PC-3 (cell line): ENCODE data around the gene PPP2R1B. TPM values are rescaled to one million over a fixed set of nuclear protein-coding genes. Genes with fewer than 3 reads are reported as not detected.

Experiments used
- ATAC-seq: fragments of 200-7000 bp; cut with Tn5 transposase; 2 replicates; pipeline ENCODE4 v1.9.1; 2020; ENCODE audit warnings: mild to moderate bottlenecking, moderate library complexity
- BruUV-seq: library from RNA; stranded (reverse); fragments of 400-500 nt; replicated peaks from 2 replicates; lab custom pipeline; 2021; lab: Mats Ljungman, UMichigan
- CTCF ChIA-PET: fragments of 300-600 bp; sonication (Branson Sonifier 250); formaldehyde crosslinking; loops from one replicate; lab custom pipeline; 2022; ENCODE audit warnings: antibody characterized with exemption; lab: Charles Lee
- POLR2A ChIA-PET: fragments of 300-600 bp; sonication (Branson Sonifier 250); formaldehyde crosslinking; loops from one replicate; lab custom pipeline; 2022; ENCODE audit warnings: antibody characterized with exemption; ENCODE audit not compliant: unreplicated experiment; lab: Charles Lee
- DNase-seq: peaks from one replicate; pipeline ENCODE4 v3.0.0-alpha.2; 2015
- H2AFZ ChIP-seq: fragments of 300-600 bp; sonication (generic); 2 replicates; pipeline ENCODE4 v1.6.0; 2016; ENCODE audit warnings: antibody characterized with exemption, low read length
- H3F3A ChIP-seq: fragments of 300-600 bp; sonication (generic); one replicate; pipeline ENCODE4 v1.6.0; 2017; ENCODE audit warnings: antibody characterized with exemption, low read length, control low read depth, mild to moderate bottlenecking; ENCODE audit not compliant: unreplicated experiment
- H3K27ac ChIP-seq: fragments of 300-600 bp; sonication (generic); 2 replicates; pipeline ENCODE4 v1.5.1; 2016; ENCODE audit warnings: mild to moderate bottlenecking, low read length
- H3K27me3 ChIP-seq: fragments of 300-600 bp; sonication (generic); 2 replicates; pipeline ENCODE4 v1.6.1; 2016; ENCODE audit warnings: low read length, mixed read lengths
- H3K36me3 ChIP-seq: fragments of 300-600 bp; sonication (generic); 2 replicates; pipeline ENCODE4 v1.6.1; 2016; ENCODE audit warnings: low read depth, mixed run types, low read length, mixed read lengths
- H3K4me1 ChIP-seq: fragments of 300-600 bp; sonication (generic); 2 replicates; pipeline ENCODE4 v1.5.1; 2016; ENCODE audit warnings: low read length; ENCODE audit not compliant: insufficient read depth
- H3K4me2 ChIP-seq: fragments of 300-600 bp; sonication (generic); 2 replicates; pipeline ENCODE4 v1.6.0; 2016; ENCODE audit warnings: low read length
- H3K4me3 ChIP-seq: fragments of 300-600 bp; sonication (generic); 2 replicates; pipeline ENCODE4 v1.5.1; 2016; ENCODE audit warnings: mild to moderate bottlenecking, low read length, mixed read lengths
- H3K79me2 ChIP-seq: fragments of 300-600 bp; sonication (generic); 2 replicates; pipeline ENCODE4 v1.6.1; 2017; ENCODE audit warnings: low read length, mixed read lengths
- H3K9ac ChIP-seq: fragments of 300-600 bp; sonication (generic); 2 replicates; pipeline ENCODE4 v1.6.0; 2016; ENCODE audit warnings: mild to moderate bottlenecking, low read length
- H3K9me2 ChIP-seq: fragments of 300-600 bp; sonication (generic); replicated peaks from 2 replicates; pipeline ENCODE4 v1.6.1; 2016; ENCODE audit warnings: mixed run types, low read length, mixed read lengths
- H3K9me3 ChIP-seq: fragments of 300-600 bp; sonication (generic); 2 replicates; pipeline ENCODE4 v1.6.1; 2016; ENCODE audit warnings: low read length, mixed read lengths
- H4K20me1 ChIP-seq: fragments of 300-600 bp; sonication (generic); 2 replicates; pipeline ENCODE4 v1.6.1; 2016; ENCODE audit warnings: low read length, mixed read lengths
- CTCF ChIP-seq: fragments of 300-600 bp; sonication (generic); conservative IDR thresholded peaks from 2 replicates; pipeline ENCODE4 v1.5.1; 2017; ENCODE audit warnings: antibody characterized with exemption, low read depth, mild to moderate bottlenecking, low read length
- EZH2 ChIP-seq: fragments of 300-600 bp; sonication (generic); IDR thresholded peaks from one replicate; pipeline ENCODE4 v1.6.1; 2017; ENCODE audit warnings: antibody characterized with exemption, mild to moderate bottlenecking, low read length; ENCODE audit not compliant: unreplicated experiment
- EZH2phosphoT487 ChIP-seq: fragments of 300-600 bp; sonication (generic); IDR thresholded peaks from 2 replicates; pipeline ENCODE4 v1.6.1; 2018; ENCODE audit warnings: mild to moderate bottlenecking, antibody characterized with exemption, low read length, borderline replicate concordance
- intact Hi-C: fragments of 100-400 bp; cut with micrococcal nuclease; formaldehyde crosslinking; loops from 2 replicates; pipeline ENCODE4 v1.9.0; 2023
- total RNA-seq: library from RNA; depleted of rRNA; stranded (reverse); fragments of >200 nt; gene quantifications from 2 replicates; pipeline ENCODE4 v1.2.3, GENCODE V29; 2014

Gene PPP2R1B
- total RNA-seq, 1 experiment from 2014 or later = 41.5 TPM

DNA sequence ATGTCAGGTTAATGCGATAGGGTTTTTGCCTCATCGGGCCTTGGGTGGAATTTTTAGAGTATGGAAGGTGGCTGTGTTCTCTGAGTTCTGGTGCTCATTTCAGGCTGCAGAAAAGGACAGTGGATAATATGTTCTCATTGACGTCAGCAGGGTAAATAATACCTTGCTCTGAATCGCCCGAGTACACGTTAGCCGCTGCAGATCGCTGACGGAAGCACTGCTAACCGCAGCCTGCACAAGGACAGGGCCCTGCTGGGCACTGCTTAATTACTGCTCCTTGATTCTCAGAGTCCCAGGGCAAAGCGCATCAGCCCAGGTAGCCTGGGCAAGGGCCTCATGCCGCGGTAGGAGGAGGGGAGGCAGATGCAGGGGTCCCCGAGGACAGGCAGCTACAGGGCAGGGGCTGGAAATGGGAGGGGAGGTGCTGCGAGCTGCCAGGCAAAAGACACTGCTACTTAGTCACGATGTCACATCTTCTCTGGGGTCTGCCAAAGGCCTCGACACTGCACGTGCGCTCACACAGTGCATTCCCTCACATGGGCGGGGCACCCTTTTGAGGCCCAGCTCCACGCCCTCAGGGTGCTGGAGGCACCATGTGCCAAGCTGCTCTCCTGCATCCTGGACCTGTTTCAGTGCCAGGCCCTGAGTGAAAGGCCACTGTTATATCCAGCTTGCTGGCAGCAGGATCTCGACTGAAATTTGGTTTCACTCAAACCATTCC, 35.2 kb downstream of the PPP2R1B start:
- Histone ChIP-seq H3K79me2 (no peaks in the 10 kb centered on the region), H3K9me3 (no peaks in the 10 kb centered on the region), H3K9me2 (no peaks in the 10 kb centered on the region), H2AFZ (peak overlapping the region; percentile 42), H3K36me3 (no peaks in the 10 kb centered on the region), H3K4me2 (peak overlapping the region; percentile 70), H3F3A (peaks cover 2% of the 10 kb centered on the region), H4K20me1 (no peaks in the 10 kb centered on the region), H3K27ac (peak overlapping the region; percentile 89), H3K9ac (peak overlapping the region; percentile 67), H3K4me1 (peaks cover 35% of the 10 kb centered on the region), H3K27me3 (no peaks in the 10 kb centered on the region), H3K4me3 (no peak overlapping the region; the same call in 1 of the 2 replicates)
- DNase-seq (peak; percentile 89), ATAC-seq (peak; percentile 68)
- no peak for TF ChIP-seq CTCF
- CTCF ChIA-PET = no interaction called here
- POLR2A ChIA-PET = interaction anchor here (0.5 kb wide), 1 partner anchor 200 kb away, joined by 3 read pairs; no protein-coding TSS in a partner anchor
- no TSS peak for BruUV-seq
- intact Hi-C loops = loop anchor here (1.0 kb wide), 3 partner anchors 13 to 129 kb away; partner anchors contain the start of genes PPP2R1B and SIK2

GRCh38 chr11:111729831-111730311, 36.3 kb downstream of the PPP2R1B start:
- BruUV-seq = no TSS peak
- POLR2A ChIA-PET = interaction anchor here (0.6 kb wide), 1 partner anchor 11 kb away, joined by 4 read pairs; no protein-coding TSS in a partner anchor

More at GRCh38 chr11:111729831-111730311, 36.3 kb downstream of the PPP2R1B start:
- no peaks in the 10 kb centered on the region for H3K27me3 ChIP-seq
- no peaks in the 10 kb centered on the region for H4K20me1 ChIP-seq
- H3K9me2 ChIP-seq = no peaks in the 10 kb centered on the region
- no peak for TF ChIP-seq EZH2
- TF ChIP-seq CTCF = no peak
- TF ChIP-seq EZH2phosphoT487 = no peak
- DNase-seq = no peak
- no peaks in the 10 kb centered on the region for H3K9me3 ChIP-seq
- H2AFZ ChIP-seq = no peak overlapping the region
- H3K36me3 ChIP-seq = no peaks in the 10 kb centered on the region
- H3K4me2 ChIP-seq = no peak overlapping the region
- intact Hi-C loops = no loop called here
- H3K4me1 ChIP-seq = peaks cover 25% of the 10 kb centered on the region
- no peak overlapping the region for H3K4me3 ChIP-seq
- no peak for ATAC-seq
- H3K9ac ChIP-seq = peak overlapping the region; percentile 67
- CTCF ChIA-PET = no interaction called here
- H3K79me2 ChIP-seq = no peaks in the 10 kb centered on the region
- no peaks in the 10 kb centered on the region for H3F3A ChIP-seq
- H3K27ac ChIP-seq = peak overlapping the region; percentile 89
